Fibroblast of lung (primary cell): ENCODE measurements around the gene ZPR1. TPM values are rescaled to one million over a fixed set of nuclear protein-coding genes. Genes with fewer than 3 reads are reported as not detected.

ENCODE experiments used
- DNase-seq, 2 donors: peaks; one replicate each; pipeline versions ENCODE4 v3.0.0 to v3.0.0-alpha.2; 2010; ENCODE audit warnings: low read depth in 2 of 2
- H2AFZ ChIP-seq: 2 replicates; pipeline ENCODE4 v1.5.1; 2012; ENCODE audit warnings: low read length, control low read depth, inconsistent platforms
- H3K27ac ChIP-seq: 2 replicates; pipeline ENCODE4 v1.5.1; 2011; ENCODE audit warnings: low read length, control low read depth; ENCODE audit not compliant: insufficient read depth
- H3K27me3 ChIP-seq: 2 replicates; pipeline ENCODE4 v1.5.1; 2011; ENCODE audit warnings: mild to moderate bottlenecking, low read length; ENCODE audit not compliant: control insufficient read depth, insufficient read depth
- H3K36me3 ChIP-seq: 2 replicates; pipeline ENCODE4 v1.5.1; 2011; ENCODE audit warnings: low read length; ENCODE audit not compliant: control insufficient read depth, insufficient read depth
- H3K4me1 ChIP-seq: 2 replicates; pipeline ENCODE4 v1.5.1; 2011; ENCODE audit warnings: low read length; ENCODE audit not compliant: control insufficient read depth, insufficient read depth; ENCODE audit errors: extremely low read depth
- H3K4me2 ChIP-seq: 2 replicates; pipeline ENCODE4 v1.5.1; 2011; ENCODE audit warnings: low read length, control low read depth; ENCODE audit not compliant: insufficient read depth; ENCODE audit errors: extremely low read depth
- H3K4me3 ChIP-seq, 4 experiments: fragments of 200-600 bp in 1 of 4; sonication (generic) in 1 of 4; replicated peaks in 1 of 4; 2 replicates each; pipeline ENCODE4 v1.5.1; 2011 to 2016; ENCODE audit warnings: low read length in 4 of 4, low read depth in 3 of 4, mild to moderate bottlenecking in 3 of 4, control low read depth in 2 of 4, inconsistent platforms in 1 of 4, mixed read lengths in 1 of 4; ENCODE audit not compliant: insufficient read depth in 1 of 4; ENCODE audit errors: control extremely low read depth in 1 of 4
- H3K79me2 ChIP-seq: 2 replicates; pipeline ENCODE4 v1.5.1; 2012; ENCODE audit warnings: mild to moderate bottlenecking, low read length, inconsistent platforms; ENCODE audit not compliant: control insufficient read depth, insufficient read depth
- H3K9ac ChIP-seq: 2 replicates; pipeline ENCODE4 v1.5.1; 2011; ENCODE audit warnings: mild to moderate bottlenecking, low read length, control low read depth; ENCODE audit not compliant: insufficient read depth
- H3K9me3 ChIP-seq: 2 replicates; pipeline ENCODE4 v1.5.1; 2012; ENCODE audit warnings: low read depth, low read length; ENCODE audit not compliant: control insufficient read depth, insufficient read depth
- H4K20me1 ChIP-seq: 2 replicates; pipeline ENCODE4 v1.5.1; 2011; ENCODE audit warnings: low read length; ENCODE audit not compliant: control insufficient read depth, insufficient read depth; ENCODE audit errors: extremely low read depth
- EZH2 ChIP-seq: IDR thresholded peaks from 2 replicates; pipeline ENCODE4 v1.5.1; 2012; ENCODE audit warnings: low read length, control low read depth, mild to moderate bottlenecking; ENCODE audit errors: missing control alignments
- polyA plus RNA-seq, 2 donors: library from polyadenylated mRNA; depleted of rRNA in 1 of 2; stranded (reverse) in 1 of 2; unstranded in 1 of 2; fragments of >200 nt; gene quantifications; 2 replicates each; pipeline ENCODE4 v1.2.1, GENCODE V29; 2011 to 2012; ENCODE audit warnings: missing spikeins in 1 of 2
- total RNA-seq: library from RNA; depleted of rRNA; stranded (reverse); fragments of >200 nt; gene quantifications from 2 replicates; pipeline ENCODE4 v1.2.1, GENCODE V29; 2014
- TF ChIP-seq, protein P1 (sequence below), 2 donors: IDR thresholded peaks in 1 of 2; conservative IDR thresholded peaks in 1 of 2; 1 replicate in 1 of 2; 2 replicates in 1 of 2; pipeline ENCODE4 v1.5.1; 2011 to 2012; ENCODE audit warnings: low read length in 2 of 2, control low read depth in 1 of 2, inconsistent platforms in 1 of 2, low read depth in 1 of 2, mild to moderate bottlenecking in 1 of 2

ZPR1 gene
- total and polyA plus RNA-seq, 2 donors (not counting 1 experiment from before 2014, with no cell fraction given), result 28.4 to 56.4 TPM

DNA sequence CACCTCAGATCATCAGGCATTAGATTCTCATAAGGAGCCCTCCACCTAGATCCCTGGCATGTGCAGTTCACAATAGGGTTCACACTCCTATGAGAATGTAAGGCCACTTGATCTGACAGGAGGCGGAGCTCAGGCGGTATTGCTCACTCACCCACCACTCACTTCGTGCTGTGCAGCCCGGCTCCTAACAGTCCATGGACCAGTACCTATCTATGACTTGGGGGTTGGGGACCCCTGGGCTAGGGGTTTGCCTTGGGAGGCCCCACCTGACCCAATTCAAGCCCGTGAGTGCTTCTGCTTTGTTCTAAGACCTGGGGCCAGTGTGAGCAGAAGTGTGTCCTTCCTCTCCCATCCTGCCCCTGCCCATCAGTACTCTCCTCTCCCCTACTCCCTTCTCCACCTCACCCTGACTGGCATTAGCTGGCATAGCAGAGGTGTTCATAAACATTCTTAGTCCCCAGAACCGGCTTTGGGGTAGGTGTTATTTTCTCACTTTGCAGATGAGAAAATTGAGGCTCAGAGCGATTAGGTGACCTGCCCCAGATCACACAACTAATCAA lies 44.0 kb upstream of the ZPR1 start:
- Histone ChIP-seq H3K4me2 (no peak overlapping the region), H3K9me3 (no peaks in the 10 kb centered on the region), H3K4me1 (peaks cover 7% of the 10 kb centered on the region), H3K36me3 (no peaks in the 10 kb centered on the region), H3K27ac (no peak overlapping the region), H3K79me2 (no peaks in the 10 kb centered on the region), H3K27me3 (no peaks in the 10 kb centered on the region), H4K20me1 (no peaks in the 10 kb centered on the region), H2AFZ (no peak overlapping the region), H3K4me3 (no peak overlapping the region), H3K9ac (no peak overlapping the region)
- DNase-seq, result no peak
- TF ChIP-seq, protein P1, sequence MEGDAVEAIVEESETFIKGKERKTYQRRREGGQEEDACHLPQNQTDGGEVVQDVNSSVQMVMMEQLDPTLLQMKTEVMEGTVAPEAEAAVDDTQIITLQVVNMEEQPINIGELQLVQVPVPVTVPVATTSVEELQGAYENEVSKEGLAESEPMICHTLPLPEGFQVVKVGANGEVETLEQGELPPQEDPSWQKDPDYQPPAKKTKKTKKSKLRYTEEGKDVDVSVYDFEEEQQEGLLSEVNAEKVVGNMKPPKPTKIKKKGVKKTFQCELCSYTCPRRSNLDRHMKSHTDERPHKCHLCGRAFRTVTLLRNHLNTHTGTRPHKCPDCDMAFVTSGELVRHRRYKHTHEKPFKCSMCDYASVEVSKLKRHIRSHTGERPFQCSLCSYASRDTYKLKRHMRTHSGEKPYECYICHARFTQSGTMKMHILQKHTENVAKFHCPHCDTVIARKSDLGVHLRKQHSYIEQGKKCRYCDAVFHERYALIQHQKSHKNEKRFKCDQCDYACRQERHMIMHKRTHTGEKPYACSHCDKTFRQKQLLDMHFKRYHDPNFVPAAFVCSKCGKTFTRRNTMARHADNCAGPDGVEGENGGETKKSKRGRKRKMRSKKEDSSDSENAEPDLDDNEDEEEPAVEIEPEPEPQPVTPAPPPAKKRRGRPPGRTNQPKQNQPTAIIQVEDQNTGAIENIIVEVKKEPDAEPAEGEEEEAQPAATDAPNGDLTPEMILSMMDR (conservative IDR thresholded peaks at IDR 0.05 in 1 of 2, IDR thresholded peaks at IDR 0.05 in 1 of 2; ENCODE audit: low read depth in 1 of 2, low read length in 2 of 2), result no peak
- no peak for TF ChIP-seq EZH2

DNA sequence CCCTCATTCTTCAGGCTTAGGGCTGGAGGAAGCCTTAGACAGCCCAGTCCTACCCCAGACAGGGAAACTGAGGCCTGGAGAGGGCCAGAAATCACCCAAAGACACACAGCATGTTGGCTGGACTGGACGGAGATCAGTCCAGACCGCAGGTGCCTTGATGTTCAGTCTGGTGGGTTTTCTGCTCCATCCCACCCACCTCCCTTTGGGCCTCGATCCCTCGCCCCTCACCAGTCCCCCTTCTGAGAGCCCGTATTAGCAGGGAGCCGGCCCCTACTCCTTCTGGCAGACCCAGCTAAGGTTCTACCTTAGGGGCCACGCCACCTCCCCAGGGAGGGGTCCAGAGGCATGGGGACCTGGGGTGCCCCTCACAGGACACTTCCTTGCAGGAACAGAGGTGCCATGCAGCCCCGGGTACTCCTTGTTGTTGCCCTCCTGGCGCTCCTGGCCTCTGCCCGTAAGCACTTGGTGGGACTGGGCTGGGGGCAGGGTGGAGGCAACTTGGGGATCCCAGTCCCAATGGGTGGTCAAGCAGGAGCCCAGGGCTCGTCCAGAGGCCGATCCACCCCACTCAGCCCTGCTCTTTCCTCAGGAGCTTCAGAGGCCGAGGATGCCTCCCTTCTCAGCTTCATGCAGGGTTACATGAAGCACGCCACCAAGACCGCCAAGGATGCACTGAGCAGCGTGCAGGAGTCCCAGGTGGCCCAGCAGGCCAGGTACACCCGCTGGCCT lies 42.5 kb upstream of the ZPR1 start:
- no peak overlapping the region for H3K27ac ChIP-seq
- H2AFZ ChIP-seq, result no peak overlapping the region
- H3K4me3 ChIP-seq, result no peak overlapping the region
- H3K36me3 ChIP-seq, result no peaks in the 10 kb centered on the region
- H3K79me2 ChIP-seq, result no peaks in the 10 kb centered on the region
- DNase-seq, result no peak
- no peaks in the 10 kb centered on the region for H3K9me3 ChIP-seq
- no peaks in the 10 kb centered on the region for H4K20me1 ChIP-seq
- no peak for TF ChIP-seq EZH2
- no peaks in the 10 kb centered on the region for H3K27me3 ChIP-seq
- no peak overlapping the region for H3K9ac ChIP-seq
- H3K4me2 ChIP-seq, result no peak overlapping the region
- peaks cover 3% of the 10 kb centered on the region for H3K4me1 ChIP-seq

DNA sequence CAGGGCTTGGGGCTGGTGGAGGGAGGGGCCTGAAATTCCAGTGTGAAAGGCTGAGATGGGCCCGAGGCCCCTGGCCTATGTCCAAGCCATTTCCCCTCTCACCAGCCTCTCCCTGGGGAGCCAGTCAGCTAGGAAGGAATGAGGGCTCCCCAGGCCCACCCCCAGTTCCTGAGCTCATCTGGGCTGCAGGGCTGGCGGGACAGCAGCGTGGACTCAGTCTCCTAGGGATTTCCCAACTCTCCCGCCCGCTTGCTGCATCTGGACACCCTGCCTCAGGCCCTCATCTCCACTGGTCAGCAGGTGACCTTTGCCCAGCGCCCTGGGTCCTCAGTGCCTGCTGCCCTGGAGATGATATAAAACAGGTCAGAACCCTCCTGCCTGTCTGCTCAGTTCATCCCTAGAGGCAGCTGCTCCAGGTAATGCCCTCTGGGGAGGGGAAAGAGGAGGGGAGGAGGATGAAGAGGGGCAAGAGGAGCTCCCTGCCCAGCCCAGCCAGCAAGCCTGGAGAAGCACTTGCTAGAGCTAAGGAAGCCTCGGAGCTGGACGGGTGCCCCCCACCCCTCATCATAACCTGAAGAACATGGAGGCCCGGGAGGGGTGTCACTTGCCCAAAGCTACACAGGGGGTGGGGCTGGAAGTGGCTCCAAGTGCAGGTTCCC lies 41.8 kb upstream of the ZPR1 start, which contains the start of gene APOC3:
APOC3 (plus strand) TSS at position 383 of the 659 bp plus-strand sequence. CDS start 676 bp downstream, outside the sequence.
- H3K36me3 ChIP-seq, result no peaks in the 10 kb centered on the region
- no peaks in the 10 kb centered on the region for H3K4me1 ChIP-seq
- no peaks in the 10 kb centered on the region for H4K20me1 ChIP-seq
- H2AFZ ChIP-seq, result no peak within 1 kb of the TSS
- no peaks in the 10 kb centered on the region for H3K27me3 ChIP-seq
- peak; percentile 26 for DNase-seq
- H3K27ac ChIP-seq, result no peak within 1 kb of the TSS
- no peak within 1 kb of the TSS for H3K4me2 ChIP-seq
- H3K9ac ChIP-seq, result no peak within 1 kb of the TSS
- no peak within 1 kb of the TSS for H3K4me3 ChIP-seq
- no peak for TF ChIP-seq EZH2
- TF ChIP-seq, protein P1 (conservative IDR thresholded peaks at IDR 0.05 in 1 of 2, IDR thresholded peaks at IDR 0.05 in 1 of 2; ENCODE audit: low read depth in 1 of 2, low read length in 2 of 2), result no peak
- no peaks in the 10 kb centered on the region for H3K79me2 ChIP-seq
- H3K9me3 ChIP-seq, result no peaks in the 10 kb centered on the region
